Stomach (tissue), 4 donors: ENCODE measurements around the gene FAM219A.

ENCODE experiments used
- EP300 ChIP-seq: sonication (generic); formaldehyde crosslinking; IDR thresholded peaks from one replicate; pipeline ENCODE4 v1.6.1; 2017; ENCODE audit warnings: antibody characterized with exemption
- POLR2A ChIP-seq, 4 donors: fragments of 450-650 bp; IDR thresholded peaks; one replicate each; pipeline ENCODE4 v1.6.1; 2016; ENCODE audit warnings: antibody characterized with exemption in 4 of 4, control low read depth in 2 of 4, mild to moderate bottlenecking in 1 of 4, moderate library complexity in 1 of 4
- POLR2AphosphoS5 ChIP-seq, 3 donors: sonication (generic); formaldehyde crosslinking; IDR thresholded peaks; one replicate each; pipeline ENCODE4 v1.6.1; 2016; ENCODE audit warnings: antibody characterized with exemption in 3 of 3
- TF ChIP-seq, protein P1 (sequence below), 7 experiments: fragments of 450-650 bp in 4 of 7; fragments of 200-600 bp in 3 of 7; sonication (generic) in 3 of 7; IDR thresholded peaks; one replicate each; pipeline ENCODE4 v1.5.1; 2016 to 2019; ENCODE audit warnings: antibody characterized with exemption in 7 of 7, control low read depth in 2 of 7, mild to moderate bottlenecking in 1 of 7

DNA sequence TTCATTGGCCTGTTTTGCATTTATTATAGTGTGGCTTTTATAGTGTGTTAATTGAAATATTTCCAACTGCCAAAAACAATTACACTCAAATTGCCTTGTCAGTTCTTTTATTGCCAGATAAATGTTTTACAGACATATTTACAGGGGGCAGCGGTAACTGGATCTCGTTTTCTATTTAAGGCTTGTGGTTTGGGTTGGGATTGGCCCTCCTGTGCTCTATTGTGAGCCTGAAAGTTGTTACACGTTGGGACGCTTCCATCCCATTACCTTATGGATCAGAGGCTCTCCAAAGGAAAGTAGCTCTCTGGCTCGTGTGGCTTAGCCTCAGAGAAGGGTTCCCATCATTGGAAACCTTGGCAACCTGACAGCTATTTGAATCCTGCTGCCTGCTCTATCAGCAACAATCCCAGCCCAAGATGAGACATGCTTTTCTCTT lies 21.1 kb upstream of the FAM219A start:
- TF ChIP-seq, protein P1, sequence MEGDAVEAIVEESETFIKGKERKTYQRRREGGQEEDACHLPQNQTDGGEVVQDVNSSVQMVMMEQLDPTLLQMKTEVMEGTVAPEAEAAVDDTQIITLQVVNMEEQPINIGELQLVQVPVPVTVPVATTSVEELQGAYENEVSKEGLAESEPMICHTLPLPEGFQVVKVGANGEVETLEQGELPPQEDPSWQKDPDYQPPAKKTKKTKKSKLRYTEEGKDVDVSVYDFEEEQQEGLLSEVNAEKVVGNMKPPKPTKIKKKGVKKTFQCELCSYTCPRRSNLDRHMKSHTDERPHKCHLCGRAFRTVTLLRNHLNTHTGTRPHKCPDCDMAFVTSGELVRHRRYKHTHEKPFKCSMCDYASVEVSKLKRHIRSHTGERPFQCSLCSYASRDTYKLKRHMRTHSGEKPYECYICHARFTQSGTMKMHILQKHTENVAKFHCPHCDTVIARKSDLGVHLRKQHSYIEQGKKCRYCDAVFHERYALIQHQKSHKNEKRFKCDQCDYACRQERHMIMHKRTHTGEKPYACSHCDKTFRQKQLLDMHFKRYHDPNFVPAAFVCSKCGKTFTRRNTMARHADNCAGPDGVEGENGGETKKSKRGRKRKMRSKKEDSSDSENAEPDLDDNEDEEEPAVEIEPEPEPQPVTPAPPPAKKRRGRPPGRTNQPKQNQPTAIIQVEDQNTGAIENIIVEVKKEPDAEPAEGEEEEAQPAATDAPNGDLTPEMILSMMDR (IDR thresholded peaks at IDR 0.05): no peak
- TF ChIP-seq POLR2A (IDR thresholded peaks at IDR 0.05) (no peak), POLR2AphosphoS5 (IDR thresholded peaks at IDR 0.05) (no peak), EP300 (no peak)
